ENCODE data around the gene LSM14A.

LSM14A gene

GRCh38 chr19:34232566-34233481, 60.5 kb downstream of the LSM14A start:
- Histone ChIP-seq H2AFZ (ENCODE audit: low read length) (no peak overlapping the region), H3K9me3 (ENCODE audit: insufficient read depth, low read depth, low read length) (no peaks in the 10 kb centered on the region), H3K4me3 (ENCODE audit: low read length, poor library complexity, severe bottlenecking) (no peak overlapping the region), H3K4me2 (ENCODE audit: low read depth, low read length, poor library complexity, severe bottlenecking) (no peak overlapping the region), H3F3A (ENCODE audit: low read depth) (no peaks in the 10 kb centered on the region), H3K9ac (ENCODE audit: low read depth, low read length, poor library complexity, severe bottlenecking) (no peak overlapping the region), H3K79me2 (ENCODE audit: insufficient read depth, low read length) (no peaks in the 10 kb centered on the region), H3K9me2 (replicated peaks; ENCODE audit: low read depth, low read length) (no peaks in the 10 kb centered on the region), H4K20me1 (ENCODE audit: insufficient read depth, low read length, poor library complexity, severe bottlenecking) (no peaks in the 10 kb centered on the region), H3K4me1 (ENCODE audit: insufficient read depth, low read length, poor library complexity, severe bottlenecking) (no peaks in the 10 kb centered on the region), H3K36me3 (ENCODE audit: insufficient read depth, low read length) (peaks cover 26% of the 10 kb centered on the region; the same call in 1 of the 2 replicates), H3K27me3 (ENCODE audit: insufficient read depth, low read length, poor library complexity, severe bottlenecking) (no peaks in the 10 kb centered on the region)
- TF ChIP-seq CTCF (conservative IDR thresholded peaks at IDR 0.05; ENCODE audit: low read length) (no peak), EZH2phosphoT487 (IDR thresholded peaks at IDR 0.05; ENCODE audit: borderline replicate concordance) (no peak)

- Histone ChIP-seq H3K9me3 (ENCODE audit: insufficient read depth, low read depth, low read length) (no peaks in the 10 kb centered on the region), H3K4me3 (ENCODE audit: low read length, poor library complexity, severe bottlenecking) (no peak overlapping the region), H3K9me2 (replicated peaks; ENCODE audit: low read depth, low read length) (no peaks in the 10 kb centered on the region), H3K27me3 (ENCODE audit: insufficient read depth, low read length, poor library complexity, severe bottlenecking) (no peaks in the 10 kb centered on the region), H3K79me2 (ENCODE audit: insufficient read depth, low read length) (no peaks in the 10 kb centered on the region), H3K4me1 (ENCODE audit: insufficient read depth, low read length, poor library complexity, severe bottlenecking) (no peaks in the 10 kb centered on the region), H3K9ac (ENCODE audit: low read depth, low read length, poor library complexity, severe bottlenecking) (no peak overlapping the region), H2AFZ (ENCODE audit: low read length) (no peak overlapping the region), H3K4me2 (ENCODE audit: low read depth, low read length, poor library complexity, severe bottlenecking) (no peak overlapping the region), H4K20me1 (ENCODE audit: insufficient read depth, low read length, poor library complexity, severe bottlenecking) (no peaks in the 10 kb centered on the region), H3F3A (ENCODE audit: low read depth) (no peaks in the 10 kb centered on the region), H3K36me3 (ENCODE audit: insufficient read depth, low read length) (peaks cover under 1% of the 10 kb centered on the region; the same call in 1 of the 2 replicates)
- TF ChIP-seq CTCF (conservative IDR thresholded peaks at IDR 0.05; ENCODE audit: low read length) (no peak), EZH2phosphoT487 (IDR thresholded peaks at IDR 0.05; ENCODE audit: borderline replicate concordance) (no peak)
These were observed 63.2 kb downstream of the LSM14A start for GRCh38 chr19:34235425-34235940.

DNA sequence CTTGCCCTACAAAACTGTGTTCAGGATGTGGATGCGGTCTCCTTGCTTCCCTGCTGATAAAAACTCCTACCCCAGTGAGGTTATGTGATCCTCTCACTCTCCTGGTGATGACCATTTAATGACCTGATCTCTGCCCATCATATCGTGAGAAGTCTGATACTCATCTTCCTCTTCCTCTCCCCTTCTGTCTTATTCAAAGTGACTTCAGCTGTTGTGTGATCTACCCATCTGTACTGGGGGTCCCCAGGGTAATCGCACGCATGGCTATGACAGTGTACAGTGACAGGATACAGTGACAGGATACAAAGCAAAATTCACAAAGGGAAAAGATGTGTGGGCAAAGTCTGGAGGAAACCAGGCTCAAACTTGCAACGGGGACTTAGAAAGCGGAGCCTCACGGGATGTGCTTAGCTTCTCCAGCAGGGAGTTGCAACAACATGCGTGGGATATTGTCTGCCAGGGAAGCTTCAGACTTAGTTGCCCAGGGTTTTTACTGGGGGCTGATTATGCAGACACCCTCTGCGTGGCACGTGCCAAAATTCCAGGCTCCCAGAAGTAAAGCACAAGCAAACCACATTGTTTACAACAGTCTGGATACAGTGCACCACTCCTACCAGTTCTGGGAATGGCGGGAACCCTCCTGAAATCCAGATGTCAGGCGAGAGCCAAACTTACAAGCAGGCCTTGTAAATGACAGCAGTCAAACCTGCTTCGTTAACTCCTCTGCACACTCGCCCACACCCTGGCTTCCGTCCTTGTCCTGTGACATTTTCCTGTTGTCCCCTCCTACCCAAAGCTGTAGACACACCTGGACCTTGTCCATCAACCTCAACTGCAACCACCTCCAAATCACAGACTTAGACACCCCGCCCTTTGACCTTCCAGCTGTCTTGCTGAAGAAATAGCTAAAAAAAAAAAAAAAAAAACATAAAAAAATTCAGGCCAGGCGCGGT, 64.0 kb downstream of the LSM14A start:
- Histone ChIP-seq H3K4me1 (ENCODE audit: insufficient read depth, low read length, poor library complexity, severe bottlenecking) (no peaks in the 10 kb centered on the region), H3K4me2 (ENCODE audit: low read depth, low read length, poor library complexity, severe bottlenecking) (no peak overlapping the region), H3K36me3 (ENCODE audit: insufficient read depth, low read length) (no peaks in the 10 kb centered on the region), H2AFZ (ENCODE audit: low read length) (no peak overlapping the region), H3K4me3 (ENCODE audit: low read length, poor library complexity, severe bottlenecking) (no peak overlapping the region), H4K20me1 (ENCODE audit: insufficient read depth, low read length, poor library complexity, severe bottlenecking) (no peaks in the 10 kb centered on the region), H3F3A (ENCODE audit: low read depth) (no peaks in the 10 kb centered on the region), H3K79me2 (ENCODE audit: insufficient read depth, low read length) (no peaks in the 10 kb centered on the region), H3K9me2 (replicated peaks; ENCODE audit: low read depth, low read length) (no peaks in the 10 kb centered on the region), H3K9me3 (ENCODE audit: insufficient read depth, low read depth, low read length) (no peaks in the 10 kb centered on the region), H3K9ac (ENCODE audit: low read depth, low read length, poor library complexity, severe bottlenecking) (no peak overlapping the region), H3K27me3 (ENCODE audit: insufficient read depth, low read length, poor library complexity, severe bottlenecking) (no peaks in the 10 kb centered on the region)
- TF ChIP-seq EZH2phosphoT487 (IDR thresholded peaks at IDR 0.05; ENCODE audit: borderline replicate concordance) (no peak), CTCF (conservative IDR thresholded peaks at IDR 0.05; ENCODE audit: low read length) (no peak)
